Activated CD4-positive, alpha-beta memory T cell treated with anti-CD3 and anti-CD28 coated beads, Interleukin-2, amount 10 ng/mL, durations not matched to agents 7 days and 5 days (primary cell): Measurements from ENCODE around the gene PCSK5. TPM values are rescaled to one million over a fixed set of nuclear protein-coding genes. Genes with fewer than 3 reads are reported as not detected.
"Not testable (repeated sequence)": the region's sequence is repeated elsewhere in the genome, so short reads cannot be mapped to it uniquely, and the experiment has no call there.

Experiments used
- CTCF ChIA-PET: fragments of 350-600 bp; sonication (Branson Sonifier 250); formaldehyde crosslinking; loops from one replicate; lab custom pipeline; 2021; ENCODE audit warnings: antibody characterized with exemption, inconsistent platforms; lab: Charles Lee
- POLR2A ChIA-PET: fragments of 350-600 bp; sonication (Branson Sonifier 250); formaldehyde crosslinking; loops from one replicate; lab custom pipeline; 2021; ENCODE audit warnings: antibody characterized with exemption; lab: Charles Lee
- DNase-seq: peaks from one replicate; pipeline ENCODE4 v3.0.0-alpha.2; 2020
- H3K27ac Mint-ChIP-seq: one replicate; pipeline ENCODE4 v1.8.0; 2021; ENCODE audit warnings: mild to moderate bottlenecking, mixed read lengths
- H3K27me3 Mint-ChIP-seq: one replicate; pipeline ENCODE4 v1.8.0; 2021; ENCODE audit warnings: mixed read lengths
- H3K36me3 Mint-ChIP-seq: one replicate; pipeline ENCODE4 v1.8.0; 2021; ENCODE audit warnings: low read depth, mixed read lengths
- H3K4me1 Mint-ChIP-seq: one replicate; pipeline ENCODE4 v1.8.0; 2021; ENCODE audit warnings: mixed read lengths
- H3K4me3 Mint-ChIP-seq: one replicate; pipeline ENCODE4 v1.8.0; 2021; ENCODE audit warnings: mild to moderate bottlenecking, mixed read lengths
- H3K9me3 Mint-ChIP-seq: one replicate; pipeline ENCODE4 v1.8.0; 2021; ENCODE audit warnings: mixed read lengths
- total RNA-seq, 2 experiments: library from RNA; stranded (reverse); gene quantifications; one replicate each; pipeline ENCODE4 v1.2.3, GENCODE V29; 2021

PCSK5 gene
- total RNA-seq, 2 experiments from 2014 or later, result 1.2 to 1.7 TPM

DNA sequence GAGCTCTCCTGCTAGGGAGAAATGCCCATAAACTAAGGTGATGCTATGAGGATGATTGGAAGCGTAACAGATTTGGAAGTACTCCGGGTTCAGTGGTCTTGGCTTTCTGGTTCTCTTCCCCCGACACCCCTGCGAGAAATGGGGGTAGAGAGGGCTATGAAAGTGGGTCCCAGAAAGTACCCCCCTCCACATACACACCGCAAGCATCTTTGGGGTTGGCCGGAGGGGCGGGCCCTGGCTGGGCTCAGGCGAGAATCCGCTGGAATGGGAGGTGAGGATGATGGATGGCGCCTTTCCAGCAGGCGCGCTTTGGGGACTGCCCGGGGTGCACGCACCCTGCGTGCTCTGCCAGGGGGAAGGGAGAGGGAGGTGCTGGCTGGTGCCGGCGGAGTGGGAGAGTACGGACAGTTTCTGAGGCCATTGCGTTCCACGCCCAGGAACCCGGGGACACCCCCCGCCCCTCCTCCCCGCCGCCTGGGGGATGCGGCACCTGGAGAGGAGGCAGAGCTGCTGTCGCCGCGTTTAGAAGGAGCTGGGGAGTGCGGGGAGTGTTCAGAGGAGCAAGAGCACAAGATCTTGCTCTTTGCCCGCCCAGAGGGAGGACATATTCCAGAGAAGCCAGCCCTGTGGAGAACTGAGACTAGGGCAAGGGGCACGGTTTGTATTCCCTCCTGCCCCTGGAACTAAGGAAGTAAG lies 1.9 kb downstream of the PCSK5 start:
- POLR2A ChIA-PET, result no interaction called here
- peaks cover 23% of the 10 kb centered on the region for H3K4me1 Mint-ChIP-seq
- no peaks in the 10 kb centered on the region for H3K36me3 Mint-ChIP-seq
- H3K27ac Mint-ChIP-seq, result no peak overlapping the region
- CTCF ChIA-PET, result no interaction called here
- H3K4me3 Mint-ChIP-seq, result peak overlapping the region; percentile 74
- H3K9me3 Mint-ChIP-seq, result no peaks in the 10 kb centered on the region
- no peak for DNase-seq
- H3K27me3 Mint-ChIP-seq, result peaks cover 45% of the 10 kb centered on the region

DNA sequence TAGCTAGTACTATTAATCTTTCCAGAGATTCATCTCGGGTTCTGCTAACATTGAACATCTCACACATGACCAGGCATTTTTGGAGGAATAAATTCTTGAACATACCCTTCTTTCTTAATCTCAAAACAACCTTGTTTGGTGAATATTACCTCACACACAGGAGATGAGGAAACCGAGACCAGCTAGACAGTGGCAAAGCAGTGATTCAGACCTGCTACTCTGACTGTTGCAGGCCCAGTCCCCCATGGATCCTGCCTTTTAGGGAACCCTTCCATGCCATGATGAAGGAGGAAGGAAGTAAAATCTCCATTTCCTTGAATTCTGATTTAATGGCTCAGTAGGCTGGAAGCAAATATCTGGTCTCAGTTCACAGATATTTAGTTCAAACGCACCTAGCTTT lies 2.6 kb downstream of the PCSK5 start:
- Mint-ChIP-seq H3K4me3 (no peak overlapping the region), H3K4me1 (peaks cover 23% of the 10 kb centered on the region), H3K9me3 (no peaks in the 10 kb centered on the region), H3K36me3 (no peaks in the 10 kb centered on the region), H3K27ac (no peak overlapping the region), H3K27me3 (peaks cover 44% of the 10 kb centered on the region)
- ChIA-PET CTCF (no interaction called here), POLR2A (no interaction called here)
- DNase-seq, result no peak

DNA sequence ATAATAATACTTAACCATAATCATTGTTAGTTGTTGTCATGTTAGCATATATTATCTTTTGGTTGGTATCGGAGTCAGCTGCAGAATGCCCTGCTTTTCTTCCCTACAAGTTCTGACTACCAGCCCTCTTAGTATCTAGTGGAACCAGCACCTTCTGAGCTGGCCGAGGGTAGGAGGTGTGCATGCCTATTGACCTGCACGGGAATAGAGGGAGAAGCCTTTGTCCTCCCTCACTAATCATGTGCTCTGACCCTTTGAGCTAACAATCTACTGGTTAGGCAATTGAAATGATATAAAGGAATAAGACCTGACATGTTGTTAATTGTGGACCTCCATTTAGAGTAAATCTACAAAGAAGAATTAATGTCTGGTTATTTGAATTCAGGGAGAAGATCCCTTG lies 4.1 kb downstream of the PCSK5 start:
- Mint-ChIP-seq H3K36me3 (no peaks in the 10 kb centered on the region), H3K4me3 (no peak overlapping the region), H3K27me3 (peaks cover 39% of the 10 kb centered on the region), H3K9me3 (no peaks in the 10 kb centered on the region), H3K27ac (no peak overlapping the region), H3K4me1 (peaks cover 20% of the 10 kb centered on the region)
- ChIA-PET POLR2A (no interaction called here), CTCF (no interaction called here)
- no peak for DNase-seq

DNA sequence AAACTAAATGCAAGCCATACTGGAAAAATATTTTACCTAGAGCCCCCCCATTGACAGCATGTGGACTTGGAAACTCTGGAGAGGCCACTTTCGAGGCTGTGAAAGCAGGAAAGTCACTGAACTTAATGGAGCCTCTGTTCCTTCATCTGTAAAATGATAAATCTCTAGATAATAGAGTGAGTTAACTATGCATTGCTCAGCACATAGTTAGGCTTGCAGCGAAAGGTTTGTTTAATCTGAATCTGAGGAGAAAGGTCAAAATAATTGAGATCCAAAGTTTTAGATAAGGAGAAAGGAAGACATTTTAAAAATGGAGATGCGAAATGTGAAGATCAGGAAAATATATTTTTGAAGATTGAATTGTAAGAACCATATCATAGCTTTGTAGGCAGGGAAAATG lies 4.6 kb downstream of the PCSK5 start:
- H3K4me1 Mint-ChIP-seq, result peaks cover 14% of the 10 kb centered on the region
- no peak overlapping the region for H3K27ac Mint-ChIP-seq
- no peaks in the 10 kb centered on the region for H3K9me3 Mint-ChIP-seq
- H3K36me3 Mint-ChIP-seq, result no peaks in the 10 kb centered on the region
- CTCF ChIA-PET, result no interaction called here
- POLR2A ChIA-PET, result no interaction called here
- no peak for DNase-seq
- no peak overlapping the region for H3K4me3 Mint-ChIP-seq
- peaks cover 35% of the 10 kb centered on the region for H3K27me3 Mint-ChIP-seq

DNA sequence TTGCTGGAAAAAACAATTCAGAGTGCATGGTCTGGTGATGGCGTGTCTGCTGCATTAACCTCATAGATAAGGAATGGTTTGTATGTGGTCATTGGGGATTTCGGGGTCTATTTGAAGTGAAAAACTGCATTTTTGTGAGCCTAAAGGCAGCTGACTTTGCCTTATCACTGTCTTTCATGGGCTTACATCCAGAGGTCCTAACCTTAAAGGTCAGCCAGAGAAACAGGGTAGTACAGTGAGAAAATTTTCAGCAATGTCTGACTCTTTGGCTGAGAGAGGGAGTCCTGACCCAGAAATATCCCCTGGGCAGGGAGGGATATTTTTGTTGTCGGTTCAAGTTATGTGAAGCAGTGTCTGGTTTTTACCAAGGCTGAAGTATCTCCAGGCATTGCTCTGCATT lies 5.7 kb downstream of the PCSK5 start:
- H3K4me3 Mint-ChIP-seq, result no peak overlapping the region
- H3K4me1 Mint-ChIP-seq, result peaks cover 11% of the 10 kb centered on the region
- POLR2A ChIA-PET, result no interaction called here
- H3K36me3 Mint-ChIP-seq, result no peaks in the 10 kb centered on the region
- no peak overlapping the region for H3K27ac Mint-ChIP-seq
- peaks cover 32% of the 10 kb centered on the region for H3K27me3 Mint-ChIP-seq
- DNase-seq, result no peak
- H3K9me3 Mint-ChIP-seq, result no peaks in the 10 kb centered on the region
- CTCF ChIA-PET, result no interaction called here

DNA sequence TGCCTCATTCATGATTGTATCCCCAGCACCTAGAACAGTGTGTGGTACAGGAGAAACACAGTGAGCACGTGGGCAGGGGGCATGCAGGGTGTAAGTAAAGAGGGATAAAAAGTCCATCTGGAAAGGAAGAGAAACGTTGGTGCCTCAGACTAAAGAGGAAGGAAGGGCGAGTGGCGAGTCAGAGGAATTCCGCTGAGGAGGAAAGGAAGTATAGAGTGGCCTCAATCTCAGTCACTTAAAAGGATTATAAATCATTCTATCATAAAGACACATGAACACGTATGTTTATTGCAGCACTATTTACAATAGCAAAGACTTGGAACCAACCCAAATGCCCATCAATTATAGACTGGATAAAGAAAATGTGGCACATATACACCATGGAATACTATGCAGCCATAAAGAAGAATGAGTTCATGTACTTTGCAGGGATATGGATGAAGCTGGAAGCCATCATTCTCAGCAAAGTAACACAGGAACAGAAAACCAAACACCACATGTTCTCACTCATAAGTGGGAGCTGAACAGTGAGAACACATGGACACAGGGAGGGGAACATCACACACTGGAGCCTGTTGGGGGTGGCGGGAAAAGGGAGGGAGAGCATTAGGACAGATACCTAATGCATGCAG lies 10.5 kb downstream of the PCSK5 start:
- H3K4me3 Mint-ChIP-seq, H3K9me3 Mint-ChIP-seq, POLR2A ChIA-PET, DNase-seq, H3K27ac Mint-ChIP-seq, H3K36me3 Mint-ChIP-seq, CTCF ChIA-PET, H3K4me1 Mint-ChIP-seq, H3K27me3 Mint-ChIP-seq: not testable (repeated sequence)

DNA sequence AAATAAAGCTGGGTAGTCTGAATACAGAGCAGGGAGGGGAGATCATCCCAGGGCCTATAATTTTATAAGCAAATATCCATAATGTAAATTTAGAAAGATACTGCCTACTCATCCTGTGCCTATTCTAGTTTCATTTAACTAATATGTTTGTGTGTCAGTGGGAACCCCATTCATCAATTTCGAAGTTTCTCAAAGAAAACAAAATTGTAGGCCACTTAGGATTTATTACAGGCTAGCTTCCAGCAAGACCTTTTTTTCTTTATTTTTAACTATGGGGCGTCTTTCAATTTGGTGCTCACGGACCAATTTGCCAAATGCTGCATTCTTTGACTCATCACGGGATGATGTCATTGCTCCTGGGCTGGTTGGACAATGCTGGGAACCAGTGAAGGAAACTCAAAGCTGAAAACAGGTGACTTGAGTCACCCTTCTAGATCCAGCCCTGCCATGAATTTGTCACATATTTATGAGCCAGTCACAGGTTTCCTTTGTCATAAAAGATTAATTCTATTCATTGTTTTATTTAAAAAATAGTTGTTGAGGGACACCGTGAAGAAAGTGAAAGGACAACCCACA lies 13.4 kb downstream of the PCSK5 start:
- ChIA-PET POLR2A (no interaction called here), CTCF (no interaction called here)
- H3K27ac Mint-ChIP-seq, result no peak overlapping the region

DNA sequence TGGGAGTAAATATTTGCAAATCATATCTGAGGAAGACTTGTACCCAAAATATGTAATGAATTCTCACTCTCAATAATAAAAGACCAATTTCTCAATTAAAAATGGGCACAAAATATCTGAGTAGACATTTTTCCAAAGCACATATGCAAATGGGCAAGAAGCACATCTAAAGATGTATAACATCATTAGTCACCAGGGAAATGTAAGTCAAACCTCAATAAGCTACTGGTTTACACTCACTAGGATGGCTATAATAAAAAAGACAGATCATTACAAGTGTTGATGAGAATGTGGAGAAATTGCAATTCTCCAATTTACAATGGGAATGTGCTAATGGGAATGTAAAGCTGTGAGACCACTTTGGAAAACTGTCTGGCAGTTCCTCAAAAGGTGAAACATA lies 13.9 kb downstream of the PCSK5 start:
- no peaks in the 10 kb centered on the region for H3K4me1 Mint-ChIP-seq
- H3K9me3 Mint-ChIP-seq, result no peaks in the 10 kb centered on the region
- no peak overlapping the region for H3K4me3 Mint-ChIP-seq
- no peaks in the 10 kb centered on the region for H3K27me3 Mint-ChIP-seq
- ChIA-PET CTCF (no interaction called here), POLR2A (no interaction called here)
- no peak for DNase-seq
- H3K27ac Mint-ChIP-seq, result no peak overlapping the region
- no peaks in the 10 kb centered on the region for H3K36me3 Mint-ChIP-seq

More for the DNA sequence above, 13.4 kb downstream of the PCSK5 start:
- no peaks in the 10 kb centered on the region for H3K4me1 Mint-ChIP-seq
- no peaks in the 10 kb centered on the region for H3K9me3 Mint-ChIP-seq
- DNase-seq, result no peak
- no peaks in the 10 kb centered on the region for H3K36me3 Mint-ChIP-seq
- H3K27me3 Mint-ChIP-seq, result peaks cover 1% of the 10 kb centered on the region
- no peak overlapping the region for H3K4me3 Mint-ChIP-seq

DNA sequence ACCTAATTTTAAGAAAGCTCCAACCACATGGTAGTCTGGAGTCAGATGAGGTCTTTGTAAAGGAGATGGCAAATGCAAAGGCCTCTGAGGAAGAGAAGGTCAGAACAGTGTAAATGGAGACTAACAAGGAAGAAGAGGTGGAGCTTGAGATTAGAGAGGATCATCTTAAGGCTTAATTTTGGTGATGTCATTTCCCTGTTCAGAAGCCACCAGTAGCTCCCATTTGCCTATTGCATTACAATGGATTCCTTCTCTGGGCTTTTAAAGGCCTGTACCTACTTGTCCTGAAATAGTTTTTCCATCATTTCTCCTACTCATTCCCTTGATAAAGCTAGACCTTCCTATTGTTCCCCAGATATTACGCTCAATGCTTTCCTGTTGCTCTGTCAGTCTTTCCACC lies 16.1 kb downstream of the PCSK5 start:
- DNase-seq, result no peak
- H3K27me3 Mint-ChIP-seq, result no peaks in the 10 kb centered on the region
- POLR2A ChIA-PET, result no interaction called here
- no peak overlapping the region for H3K27ac Mint-ChIP-seq
- H3K4me3 Mint-ChIP-seq, result no peak overlapping the region
- peaks cover 2% of the 10 kb centered on the region for H3K4me1 Mint-ChIP-seq
- CTCF ChIA-PET, result no interaction called here
- no peaks in the 10 kb centered on the region for H3K36me3 Mint-ChIP-seq
- no peaks in the 10 kb centered on the region for H3K9me3 Mint-ChIP-seq

DNA sequence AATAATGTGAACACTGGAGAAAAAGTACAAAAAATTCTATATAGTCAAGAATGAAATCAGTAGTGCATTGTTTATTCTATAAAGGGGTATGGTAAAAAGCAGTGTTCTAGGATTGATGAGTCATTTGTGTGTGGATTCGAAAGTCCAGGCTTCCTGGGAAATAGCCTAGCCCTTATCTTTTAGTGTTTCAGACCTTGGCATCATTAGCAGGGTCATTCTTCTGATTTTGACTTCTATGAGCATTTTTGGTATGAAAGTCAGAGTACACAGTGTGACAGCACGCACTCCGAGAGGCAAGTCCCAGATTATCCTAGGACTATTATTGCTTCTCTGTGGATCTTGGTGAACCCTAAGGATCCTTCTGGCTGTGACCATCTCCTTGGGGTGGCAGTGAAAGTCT lies 16.9 kb downstream of the PCSK5 start:
- Mint-ChIP-seq H3K4me3 (no peak overlapping the region), H3K4me1 (peaks cover 6% of the 10 kb centered on the region), H3K27me3 (no peaks in the 10 kb centered on the region), H3K9me3 (no peaks in the 10 kb centered on the region), H3K27ac (no peak overlapping the region), H3K36me3 (no peaks in the 10 kb centered on the region)
- ChIA-PET POLR2A (no interaction called here), CTCF (no interaction called here)
- no peak for DNase-seq

DNA sequence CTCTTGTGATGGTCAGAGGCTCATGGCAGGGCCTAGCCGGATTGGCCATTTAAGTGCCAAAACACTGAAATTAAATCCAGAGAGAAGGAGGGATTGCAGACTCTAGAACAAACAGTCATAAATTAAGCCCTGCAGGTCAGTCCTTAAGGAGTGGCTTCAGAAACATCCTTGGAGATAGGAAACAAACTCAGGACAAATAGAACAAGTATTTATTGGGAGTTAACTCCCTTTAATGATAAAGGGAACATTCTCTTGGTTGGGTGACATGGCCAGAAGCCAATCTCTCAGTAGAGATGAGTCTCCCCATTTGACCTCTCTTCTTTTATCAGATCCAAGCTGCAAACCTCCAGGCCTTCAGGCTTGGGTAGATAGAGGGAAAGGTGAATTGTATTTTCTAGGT lies 17.4 kb downstream of the PCSK5 start:
- Mint-ChIP-seq H3K27ac (no peak overlapping the region), H3K4me3 (no peak overlapping the region), H3K36me3 (no peaks in the 10 kb centered on the region), H3K27me3 (peaks cover 2% of the 10 kb centered on the region), H3K4me1 (peaks cover 6% of the 10 kb centered on the region), H3K9me3 (no peaks in the 10 kb centered on the region)
- CTCF ChIA-PET, result no interaction called here
- DNase-seq, result no peak
- POLR2A ChIA-PET, result no interaction called here

DNA sequence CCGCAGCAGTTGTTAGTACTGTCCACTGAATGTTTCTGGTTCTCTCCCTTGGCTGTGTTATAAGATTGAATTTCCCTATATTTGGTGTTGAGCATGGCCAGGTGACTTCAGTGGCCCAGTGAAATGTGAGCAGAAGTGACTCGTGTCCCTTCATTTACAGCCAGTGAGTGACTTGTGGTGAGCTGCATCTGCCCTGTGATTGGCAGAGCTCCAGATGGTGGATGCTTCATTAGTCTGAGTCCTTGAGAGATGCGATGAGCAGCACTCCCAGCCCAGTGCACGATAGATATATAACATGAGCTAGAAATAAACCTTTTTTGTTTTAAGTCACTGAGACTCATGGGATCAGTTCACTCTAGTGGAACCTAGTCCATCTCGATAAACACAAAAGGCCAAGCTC lies 19.3 kb downstream of the PCSK5 start:
- H3K4me3 Mint-ChIP-seq, result no peak overlapping the region

DNA sequence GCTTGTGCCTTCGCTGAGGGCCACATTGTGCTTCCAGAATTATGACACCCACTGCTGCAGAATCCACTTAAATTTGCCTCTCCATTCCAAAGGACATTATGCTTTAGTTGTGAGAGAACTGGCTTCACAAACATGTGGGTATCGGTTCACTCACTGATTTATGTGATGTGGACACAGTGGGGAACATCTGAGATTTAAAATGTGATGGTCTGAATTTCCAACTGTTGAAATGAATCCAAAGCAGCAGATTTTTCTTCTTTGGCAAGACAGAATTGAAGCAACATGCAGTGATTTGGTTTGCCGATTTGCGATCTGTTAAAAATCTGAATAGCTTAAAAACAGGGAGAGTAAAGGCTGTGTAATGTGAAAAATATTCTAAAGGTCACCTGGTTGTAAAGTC lies 20.3 kb downstream of the PCSK5 start:
- peaks cover 2% of the 10 kb centered on the region for H3K27me3 Mint-ChIP-seq
- H3K36me3 Mint-ChIP-seq, result no peaks in the 10 kb centered on the region
- ChIA-PET POLR2A (no interaction called here), CTCF (interaction anchor here (0.7 kb wide), 1 partner anchor 68 kb away, joined by 5 read pairs; no protein-coding TSS in a partner anchor)
- DNase-seq, result no peak
- no peaks in the 10 kb centered on the region for H3K9me3 Mint-ChIP-seq
- no peak overlapping the region for H3K27ac Mint-ChIP-seq
- no peak overlapping the region for H3K4me3 Mint-ChIP-seq
- peaks cover 6% of the 10 kb centered on the region for H3K4me1 Mint-ChIP-seq

More for the DNA sequence above, 19.3 kb downstream of the PCSK5 start:
- H3K9me3 Mint-ChIP-seq, result no peaks in the 10 kb centered on the region
- ChIA-PET POLR2A (no interaction called here), CTCF (no interaction called here)
- H3K36me3 Mint-ChIP-seq, result no peaks in the 10 kb centered on the region
- DNase-seq, result no peak
- peaks cover 6% of the 10 kb centered on the region for H3K4me1 Mint-ChIP-seq
- peaks cover 2% of the 10 kb centered on the region for H3K27me3 Mint-ChIP-seq
- no peak overlapping the region for H3K27ac Mint-ChIP-seq

DNA sequence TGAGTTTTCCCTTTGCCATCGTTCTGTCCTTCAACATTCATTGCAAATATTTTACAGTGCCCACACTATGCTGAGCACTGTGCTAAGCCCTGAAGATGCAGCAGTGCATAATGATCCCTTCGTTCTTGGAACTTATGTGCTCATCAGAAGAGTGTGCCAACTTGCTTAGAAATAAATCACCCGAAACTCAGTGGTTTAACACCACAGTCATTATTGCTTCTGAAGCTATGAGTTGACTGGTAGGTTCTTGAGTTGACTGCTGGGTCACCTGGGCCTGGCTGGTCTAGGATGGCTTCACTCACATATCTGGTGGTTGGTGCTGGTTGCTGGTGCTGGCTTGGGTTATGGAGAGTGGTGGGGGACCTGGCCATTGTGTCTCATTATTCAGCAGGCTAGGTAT lies 20.9 kb downstream of the PCSK5 start:
- Mint-ChIP-seq H3K27ac (no peak overlapping the region), H3K36me3 (no peaks in the 10 kb centered on the region), H3K4me1 (peaks cover 6% of the 10 kb centered on the region), H3K9me3 (no peaks in the 10 kb centered on the region), H3K4me3 (no peak overlapping the region), H3K27me3 (peaks cover 2% of the 10 kb centered on the region)
- DNase-seq, result no peak
- ChIA-PET POLR2A (no interaction called here), CTCF (no interaction called here)
